GM12865 (cell line): ENCODE results near the gene ULBP2.
"Not testable (repeated sequence)": the region's sequence is repeated elsewhere in the genome, so short reads cannot be mapped to it uniquely, and the experiment has no call there.

Experiments used
- DNase-seq: peaks from one replicate; pipeline ENCODE4 v3.0.0; 2010; ENCODE audit warnings: low read depth
- H3K4me3 ChIP-seq: 2 replicates; pipeline ENCODE4 v1.5.1; 2011; ENCODE audit warnings: mild to moderate bottlenecking, low read depth, low read length, control low read depth
- TF ChIP-seq, protein P1 (sequence below): IDR thresholded peaks from 2 replicates; pipeline ENCODE4 v1.5.1; 2011; ENCODE audit warnings: low read length, control low read depth, low read depth, inconsistent platforms; ENCODE audit not compliant: insufficient read depth; ENCODE audit errors: missing control alignments

ULBP2 gene

GRCh38 chr6:149967591-149967990 is 25.8 kb downstream of the ULBP2 start:
- H3K4me3 ChIP-seq, result no peak overlapping the region
- TF ChIP-seq, protein P1, sequence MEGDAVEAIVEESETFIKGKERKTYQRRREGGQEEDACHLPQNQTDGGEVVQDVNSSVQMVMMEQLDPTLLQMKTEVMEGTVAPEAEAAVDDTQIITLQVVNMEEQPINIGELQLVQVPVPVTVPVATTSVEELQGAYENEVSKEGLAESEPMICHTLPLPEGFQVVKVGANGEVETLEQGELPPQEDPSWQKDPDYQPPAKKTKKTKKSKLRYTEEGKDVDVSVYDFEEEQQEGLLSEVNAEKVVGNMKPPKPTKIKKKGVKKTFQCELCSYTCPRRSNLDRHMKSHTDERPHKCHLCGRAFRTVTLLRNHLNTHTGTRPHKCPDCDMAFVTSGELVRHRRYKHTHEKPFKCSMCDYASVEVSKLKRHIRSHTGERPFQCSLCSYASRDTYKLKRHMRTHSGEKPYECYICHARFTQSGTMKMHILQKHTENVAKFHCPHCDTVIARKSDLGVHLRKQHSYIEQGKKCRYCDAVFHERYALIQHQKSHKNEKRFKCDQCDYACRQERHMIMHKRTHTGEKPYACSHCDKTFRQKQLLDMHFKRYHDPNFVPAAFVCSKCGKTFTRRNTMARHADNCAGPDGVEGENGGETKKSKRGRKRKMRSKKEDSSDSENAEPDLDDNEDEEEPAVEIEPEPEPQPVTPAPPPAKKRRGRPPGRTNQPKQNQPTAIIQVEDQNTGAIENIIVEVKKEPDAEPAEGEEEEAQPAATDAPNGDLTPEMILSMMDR, result no peak
- no peak for DNase-seq

GRCh38 chr6:149967999-149968398 is 26.2 kb downstream of the ULBP2 start:
- not testable (repeated sequence) for DNase-seq

GRCh38 chr6:149968909-149969308 is 27.1 kb downstream of the ULBP2 start:
- H3K4me3 ChIP-seq, result not testable (repeated sequence)

More at GRCh38 chr6:149967999-149968398, 26.2 kb downstream of the ULBP2 start:
- H3K4me3 ChIP-seq, result not testable (repeated sequence)

DNA sequence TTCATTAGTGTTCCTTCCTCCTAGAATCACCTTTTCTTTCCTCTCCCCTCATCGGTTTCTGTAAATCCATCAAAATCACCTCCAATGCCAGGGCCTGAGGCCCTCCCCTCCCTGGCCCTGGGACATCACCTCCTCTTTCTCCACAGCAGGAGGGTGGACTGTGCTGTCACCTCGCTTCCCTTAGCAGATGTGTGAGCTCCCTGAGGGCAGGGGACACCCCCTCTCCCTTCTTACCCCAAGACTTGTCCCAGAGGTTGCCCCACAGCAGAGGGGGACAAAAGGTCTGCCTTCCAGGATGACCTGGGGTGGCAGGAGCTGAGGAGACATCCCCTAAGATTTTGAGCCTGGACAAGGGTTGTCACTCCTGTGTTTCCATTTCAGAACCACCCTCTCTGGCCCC is 27.8 kb downstream of the ULBP2 start:
- DNase-seq, result no peak
- TF ChIP-seq, protein P1, result no peak
- no peak overlapping the region for H3K4me3 ChIP-seq

More at GRCh38 chr6:149968909-149969308, 27.1 kb downstream of the ULBP2 start:
- not testable (repeated sequence) for DNase-seq

- DNase-seq, result not testable (repeated sequence)
These were observed 32.6 kb downstream of the ULBP2 start for GRCh38 chr6:149974394-149974793.

DNA sequence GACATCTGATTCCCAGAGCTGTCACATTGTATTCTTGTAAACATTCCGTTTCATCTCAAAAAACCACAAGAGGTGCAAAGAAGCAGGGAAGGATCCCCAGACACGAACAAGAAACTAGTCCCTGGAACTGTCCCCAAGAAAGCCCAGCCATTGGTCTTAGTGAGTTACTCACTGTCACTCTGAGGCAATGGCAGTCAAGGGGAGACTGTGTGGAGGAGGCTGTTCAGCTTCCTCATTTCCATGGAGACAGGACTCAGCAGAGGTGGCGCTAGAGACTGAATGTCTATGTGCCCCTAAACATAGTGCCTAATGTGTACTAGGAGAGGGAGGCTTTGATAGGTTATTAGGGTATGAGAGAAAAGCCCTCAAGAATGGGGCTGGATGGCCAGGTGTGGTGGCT is 33.0 kb downstream of the ULBP2 start:
- DNase-seq, result no peak
- H3K4me3 ChIP-seq, result no peak overlapping the region
- TF ChIP-seq, protein P1, result no peak

More at GRCh38 chr6:149974394-149974793, 32.6 kb downstream of the ULBP2 start:
- not testable (repeated sequence) for H3K4me3 ChIP-seq

- H3K4me3 ChIP-seq, result no peak overlapping the region
- TF ChIP-seq, protein P1, result no peak
- DNase-seq, result no peak
These were observed 33.6 kb downstream of the ULBP2 start for GRCh38 chr6:149975400-149975799.

- H3K4me3 ChIP-seq, result no peak overlapping the region
- DNase-seq, result no peak
- TF ChIP-seq, protein P1, result no peak
These were observed 35.4 kb downstream of the ULBP2 start for GRCh38 chr6:149977221-149977620.

- H3K4me3 ChIP-seq, result no peak overlapping the region
- TF ChIP-seq, protein P1, result no peak
- DNase-seq, result no peak
These were observed 36.8 kb downstream of the ULBP2 start for GRCh38 chr6:149978610-149979009.
